OCI-LY3 (cell line): ENCODE results near the gene AHNAK2.
A peak's percentile ranks its signal among the peaks of the same experiment; 100 is the strongest.

ENCODE experiments used
- H2AFZ ChIP-seq: fragments of 200-600, 300-600 bp; shearing (Covaris generic); 2 replicates; pipeline ENCODE4 v1.6.0; 2014; ENCODE audit warnings: antibody characterized with exemption, low read depth, low read length
- H3K27ac ChIP-seq: fragments of 200-600, 300-600 bp; sonication (generic); 2 replicates; pipeline ENCODE4 v1.5.1; 2014; ENCODE audit warnings: mild to moderate bottlenecking, low read length, moderate library complexity, mixed read lengths
- H3K27me3 ChIP-seq: fragments of 200-600, 300-600 bp; sonication (generic); 2 replicates; pipeline ENCODE4 v1.6.1; 2014; ENCODE audit warnings: low read depth, low read length, mixed read lengths
- H3K36me3 ChIP-seq: fragments of 200-600, 300-600 bp; sonication (generic); replicated peaks from 2 replicates; pipeline ENCODE3; 2014; ENCODE audit warnings: low read depth, low read length, mixed read lengths
- H3K4me1 ChIP-seq: fragments of 300-600, 200-600 bp; sonication (generic); 2 replicates; pipeline ENCODE4 v1.6.1; 2014; ENCODE audit warnings: low read length, mixed read lengths
- H3K4me2 ChIP-seq: fragments of 200-600, 300-600 bp; sonication (generic); 2 replicates; pipeline ENCODE4 v1.6.1; 2014; ENCODE audit warnings: low read length, mixed read lengths
- H3K4me3 ChIP-seq: fragments of 300-600, 200-600 bp; sonication (generic); 2 replicates; pipeline ENCODE4 v1.5.1; 2014; ENCODE audit warnings: antibody characterized with exemption, mild to moderate bottlenecking, low read length, moderate library complexity
- H3K79me2 ChIP-seq: fragments of 300-600, 200-600 bp; shearing (Covaris generic); 2 replicates; pipeline ENCODE4 v1.6.1; 2014; ENCODE audit warnings: mild to moderate bottlenecking, low read length, mixed read lengths
- H3K9ac ChIP-seq: fragments of 300-600, 200-600 bp; shearing (Covaris generic); 2 replicates; pipeline ENCODE4 v1.6.0; 2014; ENCODE audit warnings: mild to moderate bottlenecking, low read length, moderate library complexity
- H3K9me3 ChIP-seq: fragments of 200-600, 300-600 bp; shearing (Covaris generic); 2 replicates; pipeline ENCODE4 v1.6.1; 2014; ENCODE audit warnings: low read length, mixed read lengths; ENCODE audit not compliant: insufficient read depth
- H4K20me1 ChIP-seq: fragments of 200-600, 300-600 bp; sonication (generic); 2 replicates; pipeline ENCODE4 v1.6.1; 2016; ENCODE audit warnings: low read length, mixed read lengths; ENCODE audit not compliant: insufficient read depth
- EZH2phosphoT487 ChIP-seq: fragments of 200-600 bp; shearing (Covaris generic); IDR thresholded peaks from 2 replicates; pipeline ENCODE4 v1.6.1; 2018; ENCODE audit warnings: antibody characterized with exemption, mixed run types, low read depth
- TF ChIP-seq, protein P1 (sequence below): fragments of 200-600, 300-600 bp; sonication (generic); IDR thresholded peaks from 2 replicates; pipeline ENCODE4 v1.5.1; 2014; ENCODE audit warnings: antibody characterized with exemption, low read length, low read depth

Gene AHNAK2

DNA sequence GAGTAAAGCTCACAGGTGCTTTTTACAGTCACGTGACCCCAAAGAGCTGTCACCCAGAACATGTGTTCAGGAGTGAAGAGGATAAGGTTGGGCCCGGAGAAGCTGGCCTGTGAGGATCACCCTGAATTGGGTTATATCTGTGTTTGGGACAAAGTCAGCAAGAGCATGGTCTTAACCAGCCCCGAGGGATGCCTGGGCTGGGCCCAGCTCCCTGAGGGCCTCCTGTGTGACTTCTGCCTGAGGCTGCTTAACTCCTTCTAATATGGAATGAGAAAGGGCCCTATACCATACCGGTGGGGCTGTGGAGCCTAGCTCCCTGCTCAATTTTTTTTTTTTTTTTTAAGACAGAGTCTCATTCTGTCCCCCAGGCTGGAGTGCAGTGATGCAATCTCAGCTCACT, 40.2 kb upstream of the AHNAK2 start:
- Histone ChIP-seq H3K27ac (no peak overlapping the region), H3K4me1 (peaks cover 58% of the 10 kb centered on the region), H3K79me2 (peaks cover 89% of the 10 kb centered on the region), H2AFZ (no peak overlapping the region), H3K9me3 (no peaks in the 10 kb centered on the region), H3K9ac (no peak overlapping the region), H3K4me3 (no peak overlapping the region), H3K36me3 (peaks cover 43% of the 10 kb centered on the region), H3K27me3 (no peaks in the 10 kb centered on the region), H3K4me2 (peak overlapping the region; percentile 31), H4K20me1 (peaks cover 68% of the 10 kb centered on the region)
- TF ChIP-seq, protein P1, sequence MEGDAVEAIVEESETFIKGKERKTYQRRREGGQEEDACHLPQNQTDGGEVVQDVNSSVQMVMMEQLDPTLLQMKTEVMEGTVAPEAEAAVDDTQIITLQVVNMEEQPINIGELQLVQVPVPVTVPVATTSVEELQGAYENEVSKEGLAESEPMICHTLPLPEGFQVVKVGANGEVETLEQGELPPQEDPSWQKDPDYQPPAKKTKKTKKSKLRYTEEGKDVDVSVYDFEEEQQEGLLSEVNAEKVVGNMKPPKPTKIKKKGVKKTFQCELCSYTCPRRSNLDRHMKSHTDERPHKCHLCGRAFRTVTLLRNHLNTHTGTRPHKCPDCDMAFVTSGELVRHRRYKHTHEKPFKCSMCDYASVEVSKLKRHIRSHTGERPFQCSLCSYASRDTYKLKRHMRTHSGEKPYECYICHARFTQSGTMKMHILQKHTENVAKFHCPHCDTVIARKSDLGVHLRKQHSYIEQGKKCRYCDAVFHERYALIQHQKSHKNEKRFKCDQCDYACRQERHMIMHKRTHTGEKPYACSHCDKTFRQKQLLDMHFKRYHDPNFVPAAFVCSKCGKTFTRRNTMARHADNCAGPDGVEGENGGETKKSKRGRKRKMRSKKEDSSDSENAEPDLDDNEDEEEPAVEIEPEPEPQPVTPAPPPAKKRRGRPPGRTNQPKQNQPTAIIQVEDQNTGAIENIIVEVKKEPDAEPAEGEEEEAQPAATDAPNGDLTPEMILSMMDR: no peak
- no peak for TF ChIP-seq EZH2phosphoT487

DNA sequence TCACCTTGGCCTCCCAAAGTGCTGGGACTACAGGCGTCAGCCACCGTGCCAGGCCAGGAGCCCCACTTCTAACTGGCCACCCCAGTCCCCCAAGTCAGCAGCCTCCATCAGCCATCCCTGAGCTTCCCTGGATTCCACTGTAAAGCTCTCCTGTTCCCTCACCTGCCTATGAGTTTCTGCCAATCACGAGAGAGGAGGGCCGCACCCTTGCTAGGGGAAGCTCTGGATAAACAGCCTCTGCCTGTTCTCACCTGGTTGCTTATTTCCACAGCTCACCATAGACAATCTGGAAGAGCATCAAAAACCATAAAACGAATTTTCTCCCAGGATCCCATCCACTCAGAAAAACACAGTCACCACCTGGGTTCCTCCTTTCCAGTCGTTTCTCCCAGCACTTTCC, 37.7 kb upstream of the AHNAK2 start:
- no peaks in the 10 kb centered on the region for H3K27me3 ChIP-seq
- H3K4me2 ChIP-seq: peak overlapping the region; percentile 5; the same call in 1 of the 2 replicates
- peaks cover 62% of the 10 kb centered on the region for H3K36me3 ChIP-seq
- H3K9ac ChIP-seq: no peak overlapping the region
- H3K27ac ChIP-seq: peak overlapping the region; percentile 13; the same call in 1 of the 2 replicates
- H3K79me2 ChIP-seq: peaks cover 99% of the 10 kb centered on the region
- H2AFZ ChIP-seq: no peak overlapping the region
- H4K20me1 ChIP-seq: peaks cover 93% of the 10 kb centered on the region
- TF ChIP-seq, protein P1: no peak
- no peak for TF ChIP-seq EZH2phosphoT487
- H3K4me1 ChIP-seq: peaks cover 52% of the 10 kb centered on the region
- H3K4me3 ChIP-seq: no peak overlapping the region
- no peaks in the 10 kb centered on the region for H3K9me3 ChIP-seq

GRCh38 chr14:105015242-105015641, 37.1 kb upstream of the AHNAK2 start:
- H4K20me1 ChIP-seq: peaks cover 99% of the 10 kb centered on the region
- H3K27me3 ChIP-seq: no peaks in the 10 kb centered on the region
- TF ChIP-seq EZH2phosphoT487: no peak
- TF ChIP-seq, protein P1: no peak
- H3K4me1 ChIP-seq: peaks cover 52% of the 10 kb centered on the region
- H3K4me2 ChIP-seq: 0 out of 2 replicates have a peak overlapping the region, but pooled peaks have one; percentile 21
- H3K36me3 ChIP-seq: peaks cover 68% of the 10 kb centered on the region
- no peak overlapping the region for H3K9ac ChIP-seq
- peaks cover 100% of the 10 kb centered on the region for H3K79me2 ChIP-seq
- no peak overlapping the region for H2AFZ ChIP-seq
- no peak overlapping the region for H3K4me3 ChIP-seq
- no peaks in the 10 kb centered on the region for H3K9me3 ChIP-seq
- H3K27ac ChIP-seq: no peak overlapping the region

- Histone ChIP-seq H3K27ac (peak overlapping the region; percentile 4; the same call in 1 of the 2 replicates), H4K20me1 (peaks cover 99% of the 10 kb centered on the region), H3K4me2 (peak overlapping the region; percentile 21; the same call in 1 of the 2 replicates), H3K36me3 (peaks cover 68% of the 10 kb centered on the region), H3K4me3 (peak overlapping the region; percentile 17; the same call in 1 of the 2 replicates), H3K9ac (no peak overlapping the region), H3K27me3 (no peaks in the 10 kb centered on the region), H3K4me1 (peaks cover 51% of the 10 kb centered on the region), H3K79me2 (peaks cover 100% of the 10 kb centered on the region), H3K9me3 (no peaks in the 10 kb centered on the region), H2AFZ (no peak overlapping the region)
- TF ChIP-seq, protein P1: no peak
- TF ChIP-seq EZH2phosphoT487: no peak
These were observed 36.5 kb upstream of the AHNAK2 start for GRCh38 chr14:105014631-105015030.
